NCI-H2107 (cell line): ENCODE data around the gene TNNC2.
"Not testable (repeated sequence)": the region's sequence is repeated elsewhere in the genome, so short reads cannot be mapped to it uniquely, and the experiment has no call there.

ENCODE experiments used
- DNase-seq: peaks from one replicate; lab custom pipeline; 2025; lab: John Stamatoyannopoulos, UW

TNNC2 gene

GRCh38 chr20:45819466-45819865, 7.6 kb downstream of the TNNC2 start:
- no peak for DNase-seq

- no peak for DNase-seq
Measured at GRCh38 chr20:45818239-45818638, 8.9 kb downstream of the TNNC2 start.

DNA sequence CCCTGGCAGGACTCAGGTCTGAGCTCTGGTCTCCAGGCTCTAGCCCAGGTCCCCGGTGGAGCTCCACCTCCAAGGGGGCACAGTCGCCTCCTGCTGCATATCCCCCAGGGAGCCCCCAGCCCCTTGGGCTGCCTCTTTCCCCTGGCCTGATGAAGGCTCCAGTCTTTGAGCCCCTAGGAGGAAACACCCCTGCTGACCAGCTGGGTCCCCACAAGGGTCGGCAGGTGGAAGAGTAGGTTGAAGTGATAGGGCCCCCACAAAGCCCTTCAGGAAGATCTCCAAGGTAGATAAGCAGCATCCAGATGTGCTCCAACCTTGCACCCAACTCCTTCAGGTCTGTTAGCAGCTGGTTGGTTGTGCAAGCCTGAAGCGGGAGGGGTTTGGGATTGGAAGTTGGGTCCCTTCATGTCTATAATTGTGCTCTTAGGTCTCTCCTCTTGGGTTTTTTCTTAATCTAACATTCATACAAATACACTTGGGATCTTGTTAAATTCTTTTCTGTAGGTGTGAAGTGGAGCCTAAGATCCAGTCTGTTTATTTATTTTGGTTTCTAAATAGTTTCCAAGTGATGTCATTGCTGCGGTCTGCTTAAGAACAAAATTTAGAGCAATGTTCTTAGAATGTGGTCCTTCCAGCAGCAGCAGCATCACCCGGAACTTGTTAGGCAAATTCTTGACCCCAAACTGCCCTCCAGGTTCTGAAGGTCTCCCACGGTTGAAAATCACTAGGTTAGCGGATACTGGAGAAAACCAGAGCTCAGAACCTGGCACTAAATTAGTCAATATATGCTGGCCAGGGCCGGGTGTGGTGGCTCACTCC, 9.5 kb downstream of the TNNC2 start:
- DNase-seq: no peak

- DNase-seq: no peak
Measured at GRCh38 chr20:45816951-45817350, 10.2 kb downstream of the TNNC2 start.

- no peak for DNase-seq
Measured at GRCh38 chr20:45814314-45814713, 12.8 kb downstream of the TNNC2 start.

DNA sequence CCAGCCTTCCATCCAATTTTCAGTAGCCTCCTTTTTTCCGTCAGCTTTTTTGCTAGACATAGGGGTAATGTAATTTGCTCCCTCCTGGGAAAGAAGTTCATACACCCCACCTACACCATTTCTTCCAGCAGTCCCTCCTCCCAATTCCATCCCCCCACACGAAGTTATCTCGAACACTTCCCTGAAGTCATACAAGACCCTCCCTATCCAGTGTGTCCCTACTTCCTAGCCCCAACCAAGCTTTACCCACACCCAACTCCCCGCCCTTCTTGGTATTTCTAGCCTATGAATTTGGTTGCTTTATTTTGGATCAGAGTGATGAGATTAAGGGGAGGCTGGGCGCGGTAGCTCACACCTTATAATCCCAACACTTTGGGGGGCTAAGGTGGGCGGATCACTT, 13.6 kb downstream of the TNNC2 start:
- DNase-seq: no peak

- DNase-seq: no peak
Measured at GRCh38 chr20:45813006-45813340, 14.1 kb downstream of the TNNC2 start.

DNA sequence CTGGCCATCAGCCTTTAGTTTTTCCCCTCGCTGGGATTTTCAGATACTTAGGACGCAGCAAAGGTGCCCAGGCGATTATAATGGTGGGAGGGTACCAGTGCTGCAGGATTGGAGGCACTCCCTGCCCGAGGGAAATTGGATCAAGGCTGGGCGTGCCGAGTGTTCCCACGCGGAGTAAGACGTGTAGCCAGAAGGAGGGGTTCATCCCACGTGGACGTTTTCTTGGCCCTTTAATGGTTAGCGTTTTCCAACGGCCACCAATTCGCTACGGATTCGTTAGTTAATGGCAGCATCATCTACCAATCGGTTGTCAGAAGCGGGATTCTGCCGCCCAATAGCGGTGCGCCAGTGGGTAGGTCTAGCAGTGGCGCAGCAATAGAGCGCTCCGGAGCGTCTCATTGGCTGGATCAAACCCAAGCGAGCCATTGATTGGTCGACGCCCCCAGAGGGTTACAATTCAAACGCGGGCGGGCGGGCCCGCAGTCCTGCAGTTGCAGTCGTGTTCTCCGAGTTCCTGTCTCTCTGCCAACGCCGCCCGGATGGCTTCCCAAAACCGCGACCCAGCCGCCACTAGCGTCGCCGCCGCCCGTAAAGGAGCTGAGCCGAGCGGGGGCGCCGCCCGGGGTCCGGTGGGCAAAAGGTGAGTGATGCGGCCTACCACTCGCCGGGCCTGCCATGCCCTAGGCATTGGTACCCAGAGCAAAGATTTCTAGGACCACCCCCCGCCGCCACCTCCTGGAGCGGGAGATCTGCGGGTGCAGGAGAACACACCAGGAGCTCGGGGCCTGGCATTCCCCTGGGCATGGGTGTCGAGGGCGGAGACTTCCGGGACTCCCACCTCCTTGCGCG, 14.7 kb downstream of the TNNC2 start, which contains the start of gene UBE2C:
Gene UBE2C (plus strand): TSS at position 488 of the 849 bp plus-strand sequence. CDS start 52 bp downstream, at position 540.
- DNase-seq: peak; percentile 91

GRCh38 chr20:45810191-45810970, 16.7 kb downstream of the TNNC2 start:
- DNase-seq: no peak

DNA sequence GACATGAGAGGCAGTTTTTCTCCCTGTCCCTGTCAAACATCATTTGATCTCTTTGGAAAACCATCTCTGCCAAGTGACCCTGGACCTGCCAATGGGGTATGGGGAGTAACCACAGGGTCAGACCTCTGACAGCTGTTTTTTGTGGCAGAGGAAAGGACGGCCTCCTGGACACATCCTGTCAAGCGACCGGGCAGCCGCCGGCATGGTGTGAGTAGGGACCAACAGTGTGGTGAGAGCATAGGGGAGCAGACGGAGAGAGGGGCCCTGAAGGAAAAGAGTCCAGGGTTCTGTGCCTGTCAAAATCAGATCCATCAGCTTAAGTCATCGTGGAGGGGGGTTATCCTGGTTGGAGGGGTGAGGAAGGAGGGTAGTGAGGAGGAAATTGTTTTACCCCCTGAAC, 25.3 kb downstream of the TNNC2 start:
- no peak for DNase-seq

DNA sequence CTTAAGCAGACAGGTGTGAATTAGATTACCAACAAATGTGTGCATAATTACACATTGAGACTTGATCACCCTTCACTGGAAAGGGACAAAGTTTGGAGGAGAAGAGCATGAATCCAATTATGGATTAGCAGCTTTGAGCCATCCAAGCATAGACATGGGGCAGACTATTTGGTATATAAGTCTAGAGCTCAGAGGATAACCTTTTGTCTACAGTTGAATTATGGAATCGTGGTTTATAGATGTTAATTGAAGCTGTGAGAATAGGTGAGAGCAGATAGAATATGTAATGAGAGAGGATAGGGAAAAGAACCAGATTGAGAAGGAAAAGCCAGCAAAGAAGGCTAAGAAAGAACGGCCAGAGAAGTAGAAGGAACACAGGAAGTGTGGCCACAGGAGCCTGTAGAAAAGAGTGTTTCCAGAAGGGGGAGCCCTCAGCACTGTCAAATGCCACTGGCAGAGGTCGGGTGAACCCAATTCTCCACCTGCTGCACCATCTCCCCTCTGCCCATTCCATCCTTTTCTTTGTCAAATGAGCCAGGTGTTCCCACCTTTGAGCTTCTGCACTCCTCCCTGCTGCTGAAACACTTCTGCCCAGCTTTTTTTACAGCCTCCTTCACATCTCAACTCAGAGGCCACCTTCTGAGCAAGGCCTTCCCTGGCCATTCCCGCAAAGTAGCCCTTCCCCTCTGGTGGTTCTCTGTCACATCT, 28.0 kb downstream of the TNNC2 start:
- peak; percentile 22 for DNase-seq

GRCh38 chr20:45797955-45798354, 29.2 kb downstream of the TNNC2 start:
- not testable (repeated sequence) for DNase-seq

- DNase-seq: not testable (repeated sequence)
Measured at GRCh38 chr20:45797510-45797909, 29.6 kb downstream of the TNNC2 start.

DNA sequence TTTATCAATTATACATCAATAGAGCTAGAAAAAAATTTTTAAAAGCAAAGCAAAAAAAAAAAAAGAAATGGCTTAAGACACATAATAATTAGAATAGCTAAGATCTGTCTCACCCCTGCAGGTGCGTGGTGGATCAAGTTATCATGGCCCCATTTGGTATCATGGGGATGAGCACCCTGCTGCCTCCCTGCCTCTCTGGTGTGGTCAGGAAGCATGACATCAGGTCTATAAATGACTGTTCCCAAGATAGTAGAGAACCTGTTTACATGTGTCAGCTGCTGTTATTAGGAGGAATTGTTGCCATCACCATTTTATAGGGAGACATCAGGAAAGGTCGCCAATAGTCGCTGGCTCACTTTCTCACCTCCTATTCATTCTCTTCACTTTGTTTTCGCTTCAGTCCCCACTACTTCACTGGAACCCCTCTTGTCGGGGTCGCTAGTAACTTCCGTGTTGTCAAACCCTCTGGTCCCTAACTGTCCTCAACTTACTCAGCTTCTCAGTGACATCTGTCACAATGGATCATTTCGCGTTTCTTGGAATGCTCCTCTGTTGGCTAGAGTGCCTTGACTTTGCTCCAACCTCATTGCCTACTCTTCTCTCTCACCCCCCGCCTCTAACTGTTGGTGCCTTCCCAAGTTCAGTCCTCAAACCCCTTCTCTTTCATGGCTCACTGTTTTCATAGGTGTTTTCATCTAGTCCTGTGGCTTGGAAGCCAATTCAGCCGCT, 30.6 kb downstream of the TNNC2 start:
- no peak for DNase-seq

GRCh38 chr20:45792317-45793118, 34.6 kb downstream of the TNNC2 start:
- DNase-seq: no peak

DNA sequence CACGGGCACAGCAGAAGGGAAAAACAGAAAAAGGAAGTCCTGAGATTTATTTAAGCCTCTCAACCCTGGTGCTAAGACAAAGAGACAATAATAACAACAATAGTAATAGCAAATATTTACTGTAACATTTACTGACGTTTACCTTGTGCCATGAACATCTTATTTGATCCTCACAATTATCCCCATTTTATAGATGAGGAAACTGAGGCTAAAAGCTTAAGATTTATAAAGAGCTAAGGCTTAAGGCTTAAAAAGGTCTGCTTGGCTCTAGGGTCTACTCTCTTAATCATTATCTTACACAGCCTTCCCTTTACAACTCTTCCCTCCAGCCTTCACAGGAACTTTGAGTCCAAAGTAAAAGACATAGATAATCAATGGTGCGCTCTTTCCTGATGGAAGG, 38.8 kb downstream of the TNNC2 start:
- no peak for DNase-seq

DNA sequence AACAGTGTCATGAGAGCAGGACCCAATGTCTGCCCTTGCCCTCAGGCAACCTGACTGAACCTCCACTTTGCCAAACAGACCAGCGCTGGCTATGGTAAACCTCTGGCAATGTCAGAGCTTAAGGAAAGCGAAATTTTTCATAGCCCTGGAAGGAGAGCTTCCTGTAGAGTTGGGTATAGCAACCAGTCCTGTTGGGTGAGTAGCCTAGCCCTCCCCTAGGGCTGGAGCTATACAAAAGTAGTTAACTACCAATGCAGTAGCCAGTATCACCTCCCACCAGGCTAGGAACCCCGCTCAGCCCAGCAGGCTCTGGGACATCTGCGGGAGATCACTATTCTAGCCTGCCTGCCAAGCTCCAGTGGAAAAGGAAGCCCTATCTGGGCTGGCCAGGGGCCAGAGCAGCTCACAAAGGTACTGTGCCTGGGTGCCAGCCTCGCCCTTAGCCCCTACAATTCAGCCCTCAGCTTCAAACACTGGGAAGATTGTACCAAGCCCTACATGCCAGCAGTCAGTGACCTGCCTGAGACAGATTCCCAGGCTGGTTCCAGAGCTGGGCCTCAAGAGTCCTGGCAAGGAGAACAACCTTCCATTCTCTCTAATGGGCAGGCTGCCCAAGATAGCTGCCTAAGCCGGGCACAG, 43.3 kb downstream of the TNNC2 start:
- no peak for DNase-seq

DNA sequence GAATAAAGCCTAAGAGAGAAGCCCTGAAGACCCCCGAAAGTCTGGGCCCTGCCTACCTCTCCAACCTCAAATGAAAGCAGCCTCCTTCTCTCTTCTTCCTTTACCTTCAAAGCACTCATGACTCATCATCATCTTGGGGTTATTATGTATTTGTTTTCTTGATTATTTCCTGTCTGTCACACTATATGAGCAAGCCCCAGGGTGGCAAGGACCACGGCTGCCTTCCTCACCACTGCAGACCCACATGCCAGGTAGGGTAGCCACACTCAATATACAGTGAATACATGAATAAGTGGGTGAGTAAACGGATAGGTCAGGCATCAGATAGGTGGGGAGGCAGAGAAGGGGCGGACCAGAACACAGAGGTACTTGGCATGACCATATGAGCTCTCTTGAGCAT, 44.2 kb downstream of the TNNC2 start:
- no peak for DNase-seq

- DNase-seq: no peak
Measured at GRCh38 chr20:45781391-45781931, 45.7 kb downstream of the TNNC2 start.
